Pons (tissue), 1 donor: Measurements from ENCODE around the gene GNB1L.

Experiments
- DNase-seq: peaks from one replicate; pipeline ENCODE4 v3.0.0-alpha.2; 2016; ENCODE audit warnings: low spot score

Gene GNB1L

DNA sequence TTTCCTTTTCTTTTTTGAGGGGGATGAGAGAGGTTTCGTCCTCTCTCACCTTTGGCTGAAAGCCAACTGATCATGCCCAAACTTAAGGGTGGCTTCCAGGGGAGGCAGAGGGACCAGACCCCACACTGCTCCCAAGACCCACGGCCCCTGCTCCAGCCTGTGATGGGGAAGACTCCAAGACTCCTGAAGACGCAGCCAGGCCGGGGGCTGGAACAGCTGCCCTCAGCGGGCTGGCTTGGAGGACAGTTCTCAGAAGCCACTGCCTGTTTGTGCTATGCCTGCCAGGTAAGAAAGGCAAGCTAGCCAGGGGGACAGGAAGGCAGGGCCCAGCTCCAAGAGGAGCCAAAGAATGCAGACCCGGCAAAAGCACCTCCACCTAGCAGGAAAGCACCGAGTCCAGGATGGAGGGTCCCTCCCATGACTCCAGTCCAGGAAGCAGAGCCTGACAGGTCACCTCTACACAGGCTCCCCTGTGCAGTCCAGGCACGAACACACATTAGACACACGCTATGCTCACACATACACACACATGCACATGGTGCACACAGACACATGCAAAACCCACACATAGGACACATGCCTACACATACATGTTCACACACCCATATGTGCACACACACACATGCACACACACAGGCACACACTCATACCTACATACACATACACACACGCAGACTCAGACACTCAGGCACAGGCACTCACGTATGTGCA lies 31.3 kb downstream of the GNB1L start:
- DNase-seq, result no peak

DNA sequence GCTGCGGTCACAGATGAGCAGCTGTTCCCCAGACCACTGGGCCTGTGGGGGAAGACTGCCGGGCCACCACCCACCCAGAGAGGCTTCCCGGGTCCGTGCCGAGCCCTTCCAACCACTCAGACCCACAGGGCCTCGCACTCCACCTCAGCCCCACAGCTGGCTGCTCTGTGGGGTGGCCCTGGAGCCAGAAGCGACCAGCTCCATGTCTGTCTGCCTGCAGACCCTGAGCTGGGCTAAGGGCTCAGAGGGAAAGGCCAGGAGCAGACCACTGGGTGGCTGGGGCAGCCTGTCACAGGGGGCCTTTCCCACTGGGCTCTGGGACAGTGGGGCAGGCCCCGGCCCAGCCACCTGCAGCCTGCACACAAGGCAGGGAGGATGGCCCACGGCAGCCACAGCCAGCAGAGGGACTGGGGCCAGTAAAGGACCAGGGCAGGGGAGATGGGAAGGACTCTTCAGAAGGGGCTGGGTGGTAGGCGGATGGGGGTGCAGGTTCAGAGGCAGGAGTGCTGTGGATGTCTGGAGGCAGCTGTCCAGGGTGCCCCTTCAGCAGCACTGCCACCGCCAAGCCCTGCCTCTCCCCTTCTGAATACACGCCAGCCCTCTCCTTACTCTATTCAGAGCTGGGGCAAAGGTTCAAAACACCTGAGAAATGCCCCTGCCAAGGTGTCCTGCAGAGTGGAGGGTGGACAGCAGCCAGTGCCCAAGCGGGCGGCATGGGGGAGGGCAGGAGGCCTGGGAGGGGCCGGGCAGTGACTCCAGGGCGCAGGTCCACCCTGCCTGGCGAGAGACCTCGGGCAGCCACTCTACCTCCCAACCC lies 32.2 kb downstream of the GNB1L start:
- DNase-seq, result no peak

DNA sequence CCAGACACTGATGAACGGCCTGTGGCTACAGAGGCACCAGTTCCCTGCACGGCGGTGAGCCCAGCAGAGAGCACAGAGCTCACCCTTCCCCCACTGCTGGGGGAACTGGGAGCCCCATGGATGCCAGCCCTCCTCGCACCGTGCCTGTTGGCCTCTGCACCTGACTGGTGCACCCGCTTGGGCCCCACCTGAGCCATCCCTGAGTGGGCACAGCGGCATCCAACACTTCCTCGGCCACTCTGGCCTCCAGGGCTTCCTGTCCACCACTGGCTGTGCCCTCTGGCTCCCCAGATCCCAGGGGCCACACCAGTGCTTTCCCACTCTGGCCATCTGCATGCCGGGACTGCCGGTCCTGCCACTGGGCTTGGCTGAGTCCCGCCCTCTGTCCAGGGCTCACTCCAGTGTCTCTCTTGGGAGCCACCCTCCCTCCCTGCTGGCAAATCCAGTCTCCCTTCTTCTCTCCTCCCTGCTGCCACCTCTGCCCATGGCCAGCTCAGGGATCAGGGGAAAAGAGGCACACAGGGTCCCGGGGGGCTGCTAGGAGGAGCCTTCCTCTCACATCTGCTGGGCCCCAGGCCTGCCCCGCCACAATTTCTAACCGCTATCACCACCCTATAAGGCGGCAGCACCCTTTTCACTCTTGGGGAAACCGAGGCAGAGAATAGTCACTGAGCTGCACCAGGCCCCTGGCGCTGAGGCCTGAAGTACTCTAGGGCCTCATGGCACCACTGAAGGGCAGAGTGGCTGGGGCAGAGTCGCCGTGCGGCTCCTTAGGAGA lies 33.0 kb downstream of the GNB1L start:
- DNase-seq, result no peak

DNA sequence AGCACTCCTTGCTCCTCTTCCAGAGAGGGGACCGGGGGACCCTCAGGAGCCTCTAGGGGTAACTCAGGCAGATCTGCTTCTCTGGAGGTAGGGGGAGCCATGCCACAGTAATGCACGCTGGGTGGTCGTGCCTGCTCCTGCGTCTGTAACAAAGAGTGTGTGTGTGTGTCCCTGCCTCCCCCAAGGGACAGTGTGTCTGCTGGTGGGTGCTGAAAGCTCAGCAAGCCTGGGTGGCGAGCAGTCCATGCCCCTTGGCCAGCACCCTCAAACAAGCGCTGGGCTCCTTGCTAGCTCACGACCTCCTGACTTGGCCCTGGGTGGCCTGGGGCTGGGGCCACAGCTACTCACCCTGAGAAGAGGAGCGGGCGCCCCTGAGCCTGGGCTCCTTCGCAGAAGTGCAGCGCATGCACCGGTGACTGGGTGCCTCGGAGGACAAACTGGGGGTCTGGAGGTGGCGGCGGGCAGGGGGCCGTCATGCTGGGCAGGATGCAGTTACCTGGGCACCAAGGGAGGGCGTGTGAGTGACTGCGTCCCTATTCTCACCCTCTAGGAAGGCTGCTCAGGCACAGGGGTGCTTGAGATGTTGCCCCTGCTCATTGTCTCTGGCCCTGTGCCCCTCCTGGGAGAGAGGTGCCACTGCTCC lies 33.7 kb downstream of the GNB1L start:
- DNase-seq, result no peak

DNA sequence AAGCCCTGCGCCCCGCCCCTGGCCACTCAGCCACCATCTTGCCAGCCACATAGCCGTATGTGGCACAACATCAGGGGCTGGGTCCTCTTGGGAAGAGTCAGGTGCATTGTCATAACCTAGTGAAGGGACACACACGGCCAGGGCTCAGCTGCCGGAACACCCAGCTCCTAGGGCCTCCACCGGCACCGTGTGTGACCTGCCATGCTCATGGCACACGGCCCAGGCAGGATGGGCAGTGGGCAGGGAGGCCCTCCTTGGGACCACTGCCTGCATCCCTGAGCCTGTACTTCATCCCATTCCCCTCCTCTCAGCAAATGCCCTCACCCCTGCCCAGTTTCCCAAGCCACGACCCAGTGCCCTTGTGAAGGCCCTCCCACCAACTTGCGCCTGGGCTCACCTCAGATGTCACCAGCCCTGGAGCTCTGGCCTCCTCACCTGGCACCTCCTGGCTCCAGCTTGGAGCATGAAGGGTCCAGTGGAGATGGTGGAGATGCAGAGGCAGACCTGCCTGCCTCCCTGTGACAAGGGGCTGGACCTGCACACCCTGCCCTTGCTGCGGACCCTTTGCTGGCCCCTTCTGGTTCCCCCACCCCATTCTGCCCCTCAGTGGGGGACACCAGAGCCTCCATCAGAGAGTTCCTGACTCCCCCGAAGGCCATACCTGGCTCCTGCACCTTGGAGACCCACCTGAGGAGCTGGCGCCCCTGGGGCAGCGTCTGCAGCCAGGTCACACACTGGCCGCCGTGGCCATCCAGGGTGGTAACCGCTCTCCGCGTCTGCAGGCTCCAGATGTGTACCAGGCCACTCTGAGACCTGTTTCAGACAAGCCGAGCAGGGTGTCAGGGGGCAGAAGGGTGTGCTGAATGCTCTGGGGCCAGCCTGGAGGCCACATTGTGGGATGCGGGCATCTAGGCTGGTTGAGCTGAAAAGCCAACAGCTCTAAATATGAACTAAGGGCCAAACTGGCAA lies 34.5 kb downstream of the GNB1L start:
- no peak for DNase-seq

DNA sequence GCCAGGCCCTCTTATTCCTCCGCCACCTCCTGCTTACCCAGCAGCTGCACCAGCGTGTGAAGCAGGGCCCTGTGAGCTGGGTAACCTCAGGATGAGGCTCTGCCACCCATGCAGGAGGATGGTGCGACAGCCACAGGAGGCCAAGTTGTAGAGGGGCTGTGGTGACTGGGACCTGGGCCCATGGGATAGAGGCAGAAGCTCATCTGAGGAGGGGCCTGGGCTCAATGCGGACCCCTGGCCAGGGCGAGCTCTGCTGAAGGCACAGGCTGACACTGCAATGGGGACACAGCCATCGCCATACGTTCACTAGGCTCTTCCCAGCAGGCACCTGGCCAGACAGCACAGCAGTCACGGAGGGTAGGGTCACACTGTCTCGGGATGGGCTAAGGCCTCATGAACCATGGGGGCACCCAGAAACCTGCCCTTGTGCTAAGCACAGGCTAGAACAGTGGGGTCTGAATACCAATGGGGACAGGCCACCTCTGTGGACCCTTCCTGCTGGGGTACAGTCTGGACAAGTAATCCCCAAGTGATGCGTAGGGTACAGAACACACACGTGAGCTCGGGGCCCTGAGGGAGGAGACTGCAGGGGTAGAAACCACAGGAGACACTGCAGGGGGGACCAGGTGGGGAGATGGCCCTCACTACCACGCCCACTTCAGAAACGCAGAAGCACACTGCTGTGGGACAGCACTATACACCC lies 35.3 kb downstream of the GNB1L start:
- no peak for DNase-seq

DNA sequence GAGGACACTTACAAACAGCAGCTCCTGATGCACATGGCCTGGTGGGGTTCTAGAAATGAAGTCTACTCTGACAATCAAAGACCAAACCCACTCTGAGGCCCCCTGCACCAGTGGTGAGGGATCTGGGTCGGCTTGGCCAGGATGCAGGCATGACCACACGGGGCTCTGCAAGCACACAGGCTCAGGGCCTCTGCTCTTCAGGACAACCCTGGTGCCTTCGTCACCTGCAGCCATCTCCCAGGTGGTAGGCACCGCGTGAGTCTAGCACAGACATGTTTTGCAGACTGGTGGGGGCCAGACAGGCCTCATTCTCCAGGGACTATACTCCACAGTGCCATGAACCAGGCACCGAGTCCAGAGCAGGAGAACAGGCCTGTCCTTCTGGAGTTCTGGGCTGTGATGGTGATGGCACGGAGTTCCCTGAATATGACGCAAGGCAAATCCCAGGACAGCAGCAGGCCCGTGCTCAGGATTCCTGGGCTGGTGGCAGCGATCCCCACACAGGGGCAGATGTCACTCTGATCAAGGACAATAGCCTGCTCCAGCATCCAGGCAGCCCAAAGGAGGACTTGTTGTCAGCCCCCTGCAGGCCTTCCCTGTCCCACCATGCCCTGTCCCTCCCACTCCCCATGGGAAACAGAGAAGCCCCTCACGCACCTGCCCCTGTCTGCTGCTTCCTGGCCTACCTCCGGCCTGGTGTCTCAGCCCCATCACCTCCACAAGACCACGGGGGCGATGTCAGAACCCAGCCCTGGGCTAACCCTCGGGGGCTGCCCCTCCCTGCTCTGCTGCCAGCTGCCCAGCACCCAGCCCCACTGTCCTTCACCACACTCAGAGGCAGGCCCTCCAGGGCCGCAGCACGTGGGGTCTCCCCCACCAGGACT lies 36.1 kb downstream of the GNB1L start:
- DNase-seq, result no peak

DNA sequence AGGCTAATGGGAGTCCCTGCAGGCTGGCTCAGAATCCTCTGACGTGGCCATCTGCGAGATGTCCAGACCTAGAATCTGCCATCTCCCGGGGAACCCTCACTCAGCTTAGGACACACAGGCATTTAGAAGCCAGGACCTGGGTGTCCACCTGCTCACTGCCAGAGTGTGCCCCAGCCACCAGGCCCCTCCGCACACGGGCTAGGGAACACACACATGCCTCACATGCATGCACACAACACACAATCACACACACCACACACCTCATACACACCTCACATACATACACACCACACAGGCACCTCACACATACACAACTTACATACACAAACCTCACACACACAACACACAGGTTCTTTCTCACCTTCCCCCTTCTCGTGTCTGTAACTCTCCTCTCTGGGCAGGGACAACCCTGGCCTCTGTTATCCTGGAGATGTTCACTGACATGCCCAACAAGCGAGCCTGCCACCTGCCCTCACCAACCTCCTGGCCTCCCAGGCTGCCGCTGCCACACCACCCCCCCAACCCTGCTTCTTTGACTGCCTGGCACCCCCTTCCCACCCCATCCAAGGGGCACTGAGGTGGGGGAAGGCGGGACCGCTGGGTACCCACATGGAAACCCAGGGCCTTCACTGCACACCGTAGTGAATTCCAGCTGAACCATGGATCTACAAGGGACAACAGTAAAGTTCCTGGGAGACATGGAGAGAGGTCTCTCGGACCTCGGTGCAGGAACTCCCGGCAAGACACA lies 38.1 kb downstream of the GNB1L start:
- DNase-seq, result no peak

DNA sequence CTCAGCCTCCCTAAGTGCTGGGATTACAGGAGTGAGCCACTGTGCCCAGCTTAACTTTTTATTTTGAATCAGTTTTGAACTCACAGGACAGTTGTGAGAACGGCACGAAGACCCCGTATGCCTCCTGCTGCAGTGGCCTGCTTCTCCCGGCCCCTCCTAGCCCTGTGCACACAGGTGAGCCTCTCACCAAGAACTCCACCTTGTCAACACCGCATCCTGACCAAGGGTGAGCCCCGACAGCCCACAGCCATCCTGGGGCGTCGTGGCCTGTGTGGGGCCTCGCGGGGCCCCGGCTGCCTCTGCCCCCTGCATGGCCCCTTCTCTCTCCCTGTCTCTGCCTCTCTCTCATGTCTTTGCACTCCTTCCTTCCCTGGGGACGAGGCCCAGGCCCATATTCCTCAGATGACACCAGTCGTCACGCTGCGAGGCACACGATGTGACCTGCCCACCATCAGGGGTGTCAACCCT lies 38.8 kb downstream of the GNB1L start:
- DNase-seq, result no peak

DNA sequence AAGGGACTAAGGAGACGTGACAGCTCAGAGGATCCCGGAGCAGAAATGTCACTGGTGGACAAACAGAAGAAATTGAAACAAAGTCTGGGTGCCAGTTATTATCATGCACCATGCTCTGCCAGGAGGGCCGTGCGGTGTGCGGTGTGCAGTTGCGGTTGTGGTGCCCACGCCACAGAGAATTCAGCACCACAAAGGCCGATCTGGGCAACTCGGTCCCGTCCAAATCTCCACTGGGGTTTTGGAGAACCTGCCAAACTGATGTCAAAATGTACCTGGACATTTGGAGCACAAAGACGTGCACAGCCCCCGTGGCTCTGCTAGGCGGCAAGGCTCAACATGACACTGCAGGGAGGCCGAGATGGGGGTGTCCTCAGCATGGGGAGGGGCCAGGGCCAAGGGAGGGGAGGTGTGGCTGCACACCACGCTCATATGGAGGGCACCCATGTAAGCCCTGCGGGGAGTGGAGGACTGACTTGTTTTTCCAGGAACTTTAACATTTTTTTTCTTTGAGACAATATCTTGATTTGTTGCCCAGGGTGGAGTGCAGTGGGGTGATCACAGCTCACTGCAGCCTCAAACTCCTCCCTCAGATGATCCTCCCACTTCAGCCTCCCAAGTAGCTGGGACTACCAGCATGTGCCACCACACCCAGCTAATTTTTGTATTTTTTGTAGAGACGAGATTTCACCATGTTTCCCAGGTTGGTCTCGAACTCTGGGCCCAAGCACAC lies 39.4 kb downstream of the GNB1L start:
- DNase-seq, result no peak

DNA sequence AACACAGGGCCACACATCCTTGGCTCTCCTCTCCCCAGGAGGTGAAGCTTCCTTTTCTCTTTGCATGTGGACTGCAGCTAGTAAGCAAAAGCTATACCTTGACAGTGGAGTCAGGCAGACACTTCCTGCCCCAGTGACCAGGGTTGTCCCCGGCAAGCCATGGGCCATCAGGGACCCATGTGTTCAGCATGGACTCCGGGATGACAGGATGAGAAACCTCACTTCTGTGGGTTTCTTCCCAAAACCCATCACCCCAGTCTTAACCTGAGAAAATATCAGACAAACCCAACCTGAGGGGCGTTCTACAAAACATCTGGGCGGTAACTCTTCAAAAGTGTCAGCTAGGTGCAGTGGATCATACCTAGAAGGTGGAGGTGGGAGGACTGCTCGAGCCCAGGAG lies 40.2 kb downstream of the GNB1L start:
- DNase-seq, result no peak

DNA sequence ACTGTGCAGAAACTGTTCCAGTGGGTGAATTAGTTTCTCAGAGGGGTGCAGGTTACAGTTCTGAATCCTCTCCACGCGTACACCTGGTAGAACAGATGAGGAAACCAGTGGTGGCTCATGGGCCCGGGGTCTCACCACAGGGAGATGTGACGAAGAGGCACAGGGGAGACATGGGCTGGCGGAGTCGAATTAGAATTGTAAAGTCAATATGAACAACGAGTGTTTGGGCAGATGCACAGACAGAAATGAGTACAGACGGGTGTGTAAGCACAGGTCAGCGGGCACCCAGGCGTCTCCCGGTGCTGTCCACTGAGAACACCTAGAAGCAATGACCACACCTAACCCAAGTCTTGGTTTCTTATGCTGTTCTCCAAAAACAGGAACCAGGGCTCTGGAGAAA lies 41.8 kb downstream of the GNB1L start:
- no peak for DNase-seq

DNA sequence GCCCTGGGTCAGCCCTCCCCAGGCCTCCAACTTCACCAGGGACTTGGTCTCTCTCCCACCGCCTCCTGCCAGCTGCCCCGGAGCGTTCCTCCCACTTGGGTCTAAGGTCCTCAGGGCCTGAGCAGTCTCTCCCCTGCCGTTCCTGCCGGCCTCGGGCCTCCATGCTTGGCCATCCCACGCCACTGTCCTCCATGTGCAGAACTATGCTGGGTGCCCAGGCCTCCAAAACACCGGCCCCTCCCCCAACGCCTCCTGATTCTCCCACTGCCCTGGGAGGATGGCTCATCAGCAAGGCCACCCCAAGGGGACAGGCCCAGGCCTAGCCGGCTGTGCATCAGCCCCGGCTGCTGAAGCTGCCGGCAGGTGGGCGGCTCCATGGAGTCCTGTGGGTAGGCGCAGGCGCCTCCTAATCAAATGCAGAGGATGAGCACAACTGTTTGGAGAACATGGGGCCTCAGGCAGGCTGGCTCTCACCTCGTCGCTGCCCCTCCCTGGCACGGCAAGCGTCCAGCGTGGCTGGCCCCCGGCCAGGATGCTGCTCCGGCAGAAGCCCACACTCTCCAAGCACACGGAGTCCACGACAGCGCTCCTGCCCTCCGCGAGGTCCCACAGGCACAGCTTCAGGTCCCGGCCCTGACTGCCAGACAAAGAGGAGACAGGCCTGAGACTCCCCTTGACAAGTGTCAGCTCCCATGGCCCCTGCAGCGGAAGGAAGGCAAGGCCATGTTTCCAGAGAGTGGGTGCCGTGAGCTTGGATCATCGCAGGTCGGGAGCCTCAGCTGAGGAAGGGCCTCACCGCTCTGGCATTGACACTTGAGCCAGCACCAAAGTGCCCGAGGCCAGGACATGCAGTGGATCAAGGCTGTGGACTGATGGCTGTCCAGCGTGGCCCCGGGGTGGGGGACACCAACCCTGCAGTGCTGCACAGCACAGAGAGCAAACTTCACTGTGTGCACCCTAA lies 42.6 kb downstream of the GNB1L start:
- no peak for DNase-seq

DNA sequence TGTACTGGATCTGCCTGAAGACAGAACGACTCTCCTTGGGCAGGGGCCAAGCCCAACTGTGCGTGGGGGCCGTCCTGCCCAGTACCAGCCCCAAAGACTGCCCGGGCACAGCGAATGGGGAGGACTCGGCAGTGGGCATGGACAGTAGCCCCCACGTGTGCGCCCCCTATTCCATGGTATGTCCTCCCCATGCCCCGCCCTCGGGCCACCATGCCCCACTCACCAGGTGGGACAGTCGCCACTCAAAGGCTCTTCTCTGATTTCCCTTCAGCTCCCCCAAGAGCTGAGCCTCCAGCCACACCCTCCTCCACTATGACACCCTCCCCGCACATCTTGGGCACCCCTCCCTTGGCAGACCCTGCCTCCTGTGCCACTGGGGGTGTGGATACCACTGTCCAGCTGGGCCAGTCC lies 43.5 kb downstream of the GNB1L start:
- DNase-seq, result no peak

DNA sequence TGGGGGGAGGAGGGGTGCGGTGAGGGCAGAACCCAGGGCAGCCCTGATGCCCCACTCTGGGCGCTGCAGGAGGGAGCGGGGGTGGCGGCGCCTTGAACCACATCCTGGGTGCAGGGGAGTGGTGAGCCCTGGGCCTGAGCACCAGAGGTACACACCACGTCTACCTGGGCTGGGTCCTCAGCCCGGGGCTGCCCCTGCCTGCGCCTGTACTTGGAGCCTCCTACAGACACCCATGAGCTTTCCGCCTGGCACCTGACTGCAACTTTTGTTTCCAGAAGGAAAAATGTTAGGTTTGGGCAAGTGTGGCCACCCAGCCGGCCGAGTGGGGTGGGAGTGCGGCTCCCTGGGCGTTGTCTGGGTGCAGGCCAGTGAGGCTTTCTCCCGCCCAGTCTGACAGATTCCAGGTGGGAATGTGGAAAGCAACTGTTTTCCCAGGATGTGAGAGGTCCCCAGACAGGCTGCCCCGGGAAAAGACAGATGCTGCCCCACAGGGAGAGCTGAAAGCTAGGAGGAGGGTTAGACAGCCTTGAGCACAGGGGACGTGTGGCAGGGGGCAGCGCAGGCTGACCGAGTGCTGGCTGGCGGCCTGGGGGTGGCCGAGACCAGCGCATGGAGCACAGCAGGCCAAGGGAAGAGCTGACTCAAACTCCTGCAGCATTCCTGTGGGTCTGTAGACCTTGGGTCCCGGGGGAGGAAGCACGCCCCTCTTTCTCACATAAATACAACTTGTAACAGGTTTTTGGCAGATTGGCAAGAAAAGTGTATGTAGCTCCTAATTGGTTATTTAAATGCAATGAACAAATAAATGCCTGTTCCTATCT lies 44.1 kb downstream of the GNB1L start:
- no peak for DNase-seq

DNA sequence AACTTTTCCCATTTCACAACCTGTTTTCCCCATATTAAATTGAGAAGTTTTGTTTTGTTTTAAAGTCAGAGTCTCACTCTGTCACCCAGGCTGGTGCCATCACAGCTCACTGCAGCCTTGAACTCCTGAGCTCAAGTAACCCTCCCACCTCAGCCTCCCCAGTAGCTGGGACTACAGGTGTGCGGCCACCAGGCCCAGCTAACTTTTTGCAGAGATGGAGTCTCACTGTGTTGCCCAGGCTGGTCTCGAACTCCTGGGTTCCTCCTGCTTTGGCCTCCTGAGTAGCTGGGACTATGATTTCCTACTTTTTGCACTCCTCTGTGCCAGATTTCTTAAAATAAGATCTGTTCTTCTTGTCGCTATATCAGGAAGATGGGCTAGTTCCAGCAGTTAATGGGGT lies 44.9 kb downstream of the GNB1L start:
- DNase-seq, result no peak
